ENCODE measurements around the gene SEMA3C.

Gene SEMA3C

GRCh38 chr7:80783678-80784327 lies 135.0 kb downstream of the SEMA3C start:
- no peak for DNase-seq (ENCODE audit: low read depth)
- H3K4me3 ChIP-seq (ENCODE audit: low read length), result no peak overlapping the region
- TF ChIP-seq, protein P1, sequence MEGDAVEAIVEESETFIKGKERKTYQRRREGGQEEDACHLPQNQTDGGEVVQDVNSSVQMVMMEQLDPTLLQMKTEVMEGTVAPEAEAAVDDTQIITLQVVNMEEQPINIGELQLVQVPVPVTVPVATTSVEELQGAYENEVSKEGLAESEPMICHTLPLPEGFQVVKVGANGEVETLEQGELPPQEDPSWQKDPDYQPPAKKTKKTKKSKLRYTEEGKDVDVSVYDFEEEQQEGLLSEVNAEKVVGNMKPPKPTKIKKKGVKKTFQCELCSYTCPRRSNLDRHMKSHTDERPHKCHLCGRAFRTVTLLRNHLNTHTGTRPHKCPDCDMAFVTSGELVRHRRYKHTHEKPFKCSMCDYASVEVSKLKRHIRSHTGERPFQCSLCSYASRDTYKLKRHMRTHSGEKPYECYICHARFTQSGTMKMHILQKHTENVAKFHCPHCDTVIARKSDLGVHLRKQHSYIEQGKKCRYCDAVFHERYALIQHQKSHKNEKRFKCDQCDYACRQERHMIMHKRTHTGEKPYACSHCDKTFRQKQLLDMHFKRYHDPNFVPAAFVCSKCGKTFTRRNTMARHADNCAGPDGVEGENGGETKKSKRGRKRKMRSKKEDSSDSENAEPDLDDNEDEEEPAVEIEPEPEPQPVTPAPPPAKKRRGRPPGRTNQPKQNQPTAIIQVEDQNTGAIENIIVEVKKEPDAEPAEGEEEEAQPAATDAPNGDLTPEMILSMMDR (IDR thresholded peaks at IDR 0.05; ENCODE audit: insufficient read depth, low read depth, low read length, missing control alignments), result no peak

GRCh38 chr7:80783186-80783677 lies 135.6 kb downstream of the SEMA3C start:
- TF ChIP-seq, protein P1 (IDR thresholded peaks at IDR 0.05; ENCODE audit: insufficient read depth, low read depth, low read length, missing control alignments), result no peak
- no peak overlapping the region for H3K4me3 ChIP-seq (ENCODE audit: low read length)
- no peak for DNase-seq (ENCODE audit: low read depth)

DNA sequence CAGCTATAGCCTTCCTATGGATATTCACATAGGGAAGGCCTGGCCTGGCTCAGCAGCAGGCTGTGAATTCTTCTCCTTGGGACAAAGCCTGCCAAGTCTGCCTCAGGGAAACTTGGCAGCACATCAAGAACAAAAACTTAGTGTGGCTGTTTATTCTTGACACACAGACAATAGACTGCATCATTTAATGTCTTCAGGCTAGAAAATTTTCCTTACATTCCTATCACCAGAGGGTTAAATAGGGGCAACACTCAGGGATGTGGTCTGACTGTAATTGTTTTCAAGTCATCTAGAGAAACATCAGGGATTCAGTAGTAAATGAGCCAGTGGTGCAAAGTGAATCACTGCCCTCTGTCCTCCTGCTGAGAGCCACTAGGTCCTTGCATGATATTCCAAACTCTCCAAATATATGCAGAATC lies 137.3 kb downstream of the SEMA3C start:
- DNase-seq (ENCODE audit: low read depth), result peak; percentile 68
- TF ChIP-seq, protein P1 (IDR thresholded peaks at IDR 0.05; ENCODE audit: insufficient read depth, low read depth, low read length, missing control alignments), result no peak
- H3K4me3 ChIP-seq (ENCODE audit: low read length), result no peak overlapping the region

DNA sequence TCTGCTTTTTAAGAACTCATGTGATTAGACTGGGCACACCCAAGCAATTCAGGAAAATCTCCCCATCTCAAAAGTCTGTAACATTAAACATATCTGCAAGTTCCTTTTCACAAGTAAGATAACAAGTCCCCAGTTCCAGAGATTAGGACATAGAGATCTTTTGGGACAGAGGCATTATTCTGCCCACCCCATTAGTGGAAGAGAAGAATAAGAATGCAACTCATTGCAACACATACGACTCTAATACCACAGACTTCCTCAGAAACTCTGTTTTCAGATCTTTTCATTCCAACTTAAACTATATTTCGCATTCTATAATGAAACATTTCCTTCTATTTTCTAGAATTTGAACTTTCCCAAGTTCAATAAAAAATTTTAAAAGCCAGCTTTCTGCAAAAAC lies 137.7 kb downstream of the SEMA3C start:
- TF ChIP-seq, protein P1 (IDR thresholded peaks at IDR 0.05; ENCODE audit: insufficient read depth, low read depth, low read length, missing control alignments), result no peak
- DNase-seq (ENCODE audit: low read depth), result no peak
- no peak overlapping the region for H3K4me3 ChIP-seq (ENCODE audit: low read length)

- no peak overlapping the region for H3K4me3 ChIP-seq (ENCODE audit: low read length)
- TF ChIP-seq, protein P1 (IDR thresholded peaks at IDR 0.05; ENCODE audit: insufficient read depth, low read depth, low read length, missing control alignments), result no peak
- DNase-seq (ENCODE audit: low read depth), result peak; percentile 64
Measured at GRCh38 chr7:80779456-80779855, 139.4 kb downstream of the SEMA3C start.

DNA sequence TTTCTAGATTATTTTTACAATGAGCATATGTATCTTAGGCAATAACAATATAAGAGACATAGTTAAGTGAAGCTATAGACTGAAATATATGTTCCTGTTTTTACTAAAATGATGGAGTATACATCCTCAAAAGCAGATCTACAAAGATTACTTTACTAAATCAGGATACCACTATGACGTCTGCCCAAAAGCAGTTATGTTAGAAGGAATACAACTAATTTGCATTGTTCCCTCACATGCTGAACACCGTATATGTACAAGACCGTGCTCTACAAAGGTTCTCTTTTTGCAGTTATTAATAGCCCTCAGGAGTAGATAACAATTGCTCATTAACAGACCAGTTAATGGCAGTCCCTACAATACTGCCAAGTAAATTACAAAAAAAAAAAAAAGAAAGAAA lies 143.0 kb downstream of the SEMA3C start:
- TF ChIP-seq, protein P1 (IDR thresholded peaks at IDR 0.05; ENCODE audit: insufficient read depth, low read depth, low read length, missing control alignments), result no peak
- no peak for DNase-seq (ENCODE audit: low read depth)
- H3K4me3 ChIP-seq (ENCODE audit: low read length), result no peak overlapping the region

DNA sequence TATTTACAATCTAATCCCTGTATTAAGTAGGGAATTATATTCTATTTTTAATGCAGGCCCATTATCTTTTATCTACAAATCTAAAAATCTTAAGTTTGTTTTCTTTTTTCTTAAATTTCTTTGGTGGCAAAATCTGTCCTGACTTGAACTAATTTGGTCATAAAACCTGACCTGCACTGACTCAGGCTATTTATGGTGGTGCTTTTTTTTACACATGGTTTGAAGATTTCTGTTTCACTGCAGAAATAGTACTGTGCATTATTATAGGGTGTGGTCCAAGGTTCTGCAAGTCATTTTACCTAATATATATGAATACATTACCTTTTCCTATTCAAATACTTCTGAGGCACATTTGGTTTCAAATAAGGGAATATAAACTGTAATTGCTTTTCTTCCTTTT lies 143.4 kb downstream of the SEMA3C start:
- peak; percentile 17 for DNase-seq (ENCODE audit: low read depth)
- H3K4me3 ChIP-seq (ENCODE audit: low read length), result no peak overlapping the region
- TF ChIP-seq, protein P1 (IDR thresholded peaks at IDR 0.05; ENCODE audit: insufficient read depth, low read depth, low read length, missing control alignments), result no peak
